HG02938 (cell line): Measurements from ENCODE around the gene ZNF382.

ENCODE experiments used
- ATAC-seq: cut with Tn5 transposase; IDR thresholded peaks from one replicate; pipeline ENCODE4 v1.9.1; 2021; ENCODE audit warnings: mild to moderate bottlenecking, moderate library complexity; ENCODE audit not compliant: unreplicated experiment

The ZNF382 gene

GRCh38 chr19:36674201-36674600 lies 69.1 kb downstream of the ZNF382 start:
- ATAC-seq: no peak

- no peak for ATAC-seq
These were observed 74.3 kb downstream of the ZNF382 start for GRCh38 chr19:36679455-36679854.
